ENCODE measurements around the gene LCMT1.

DNA sequence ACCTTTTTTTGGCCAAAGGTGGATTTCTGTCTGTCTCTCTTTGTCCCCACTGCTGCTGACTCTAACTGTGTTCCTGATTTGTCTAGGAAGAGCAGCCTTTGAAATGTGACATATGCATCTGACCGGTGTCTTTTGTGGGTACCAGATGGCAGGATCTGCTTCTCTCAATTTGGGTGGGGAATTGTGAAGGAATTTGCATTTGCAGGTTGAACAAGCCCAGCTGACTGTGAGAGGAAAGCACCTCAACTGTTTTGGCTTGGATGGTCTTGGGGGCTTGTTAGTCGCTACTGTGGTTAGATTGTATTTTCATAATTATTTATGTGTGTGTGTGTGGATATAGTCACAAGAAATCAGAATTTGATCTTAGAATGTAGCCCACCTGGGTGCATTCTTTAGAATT, 37.7 kb upstream of the LCMT1 start:
- TF ChIP-seq, protein P1, sequence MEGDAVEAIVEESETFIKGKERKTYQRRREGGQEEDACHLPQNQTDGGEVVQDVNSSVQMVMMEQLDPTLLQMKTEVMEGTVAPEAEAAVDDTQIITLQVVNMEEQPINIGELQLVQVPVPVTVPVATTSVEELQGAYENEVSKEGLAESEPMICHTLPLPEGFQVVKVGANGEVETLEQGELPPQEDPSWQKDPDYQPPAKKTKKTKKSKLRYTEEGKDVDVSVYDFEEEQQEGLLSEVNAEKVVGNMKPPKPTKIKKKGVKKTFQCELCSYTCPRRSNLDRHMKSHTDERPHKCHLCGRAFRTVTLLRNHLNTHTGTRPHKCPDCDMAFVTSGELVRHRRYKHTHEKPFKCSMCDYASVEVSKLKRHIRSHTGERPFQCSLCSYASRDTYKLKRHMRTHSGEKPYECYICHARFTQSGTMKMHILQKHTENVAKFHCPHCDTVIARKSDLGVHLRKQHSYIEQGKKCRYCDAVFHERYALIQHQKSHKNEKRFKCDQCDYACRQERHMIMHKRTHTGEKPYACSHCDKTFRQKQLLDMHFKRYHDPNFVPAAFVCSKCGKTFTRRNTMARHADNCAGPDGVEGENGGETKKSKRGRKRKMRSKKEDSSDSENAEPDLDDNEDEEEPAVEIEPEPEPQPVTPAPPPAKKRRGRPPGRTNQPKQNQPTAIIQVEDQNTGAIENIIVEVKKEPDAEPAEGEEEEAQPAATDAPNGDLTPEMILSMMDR (IDR thresholded peaks at IDR 0.05) = no peak
- no peak for TF ChIP-seq EP300 (IDR thresholded peaks at IDR 0.05)

Data from ovary (tissue), 3 donors.